ENCODE measurements around the gene DUS3L. TPM values are rescaled to one million over a fixed set of nuclear protein-coding genes. Genes with fewer than 3 reads are reported as not detected.
"Not testable (repeated sequence)": the region's sequence is repeated elsewhere in the genome, so short reads cannot be mapped to it uniquely, and the experiment has no call there.

Gene DUS3L
- polyA plus RNA-seq, 5 donors = 22.3 to 33.2 (median 27.3) TPM

GRCh38 chr19:5801796-5802619, 11.0 kb upstream of the DUS3L start:
- no peak for DNase-seq

- DNase-seq = no peak
These were observed 9.7 kb upstream of the DUS3L start for GRCh38 chr19:5800361-5801270.

- DNase-seq = no peak
These were observed 8.6 kb upstream of the DUS3L start for GRCh38 chr19:5799247-5800241.

- no peak for DNase-seq
These were observed 7.3 kb upstream of the DUS3L start for GRCh38 chr19:5798244-5798643.

- no peak for DNase-seq
These were observed 4.5 kb upstream of the DUS3L start for GRCh38 chr19:5795382-5795919.

GRCh38 chr19:5793188-5793587, 2.2 kb upstream of the DUS3L start:
- no peak for DNase-seq

- DNase-seq = no peak
These were observed 1.3 kb upstream of the DUS3L start for GRCh38 chr19:5792224-5792623.

- no peak for DNase-seq
These were observed 941 bp downstream of the DUS3L start for GRCh38 chr19:5789886-5790558.

GRCh38 chr19:5789351-5789761, 1.6 kb downstream of the DUS3L start:
- no peak for DNase-seq

GRCh38 chr19:5788422-5788821, 2.5 kb downstream of the DUS3L start:
- DNase-seq = no peak

- no peak for DNase-seq
These were observed 3.4 kb downstream of the DUS3L start for GRCh38 chr19:5787409-5788182.

- DNase-seq = no peak
These were observed 4.2 kb downstream of the DUS3L start for GRCh38 chr19:5786593-5787408.

- no peak for DNase-seq
These were observed 5.5 kb downstream of the DUS3L start for GRCh38 chr19:5785423-5785822.

- DNase-seq = no peak
These were observed 6.3 kb downstream of the DUS3L start, which contains the start of gene PRR22 for GRCh38 chr19:5784581-5785147. Gene PRR22 (minus strand): TSS chr19:5784746. CDS start chr19:5784660, 86 bp downstream.

GRCh38 chr19:5782945-5783919, 7.7 kb downstream of the DUS3L start:
- DNase-seq = no peak

- DNase-seq = no peak
These were observed 8.6 kb downstream of the DUS3L start for GRCh38 chr19:5782322-5782721.

- not testable (repeated sequence) for DNase-seq
These were observed 10.0 kb downstream of the DUS3L start for GRCh38 chr19:5780916-5781315.

Data from right lung (tissue), 5 donors.